Breast epithelium (tissue), 3 donors: Measurements from ENCODE around the gene PDGFA.

Experiments used
- POLR2A ChIP-seq: fragments of 450-650 bp; IDR thresholded peaks from one replicate; pipeline ENCODE4 v1.6.1; 2016; ENCODE audit warnings: antibody characterized with exemption, mild to moderate bottlenecking, moderate library complexity
- POLR2AphosphoS5 ChIP-seq, 3 donors: sonication (generic); formaldehyde crosslinking; IDR thresholded peaks; one replicate each; pipeline ENCODE4 v1.6.1; 2017; ENCODE audit warnings: antibody characterized with exemption in 3 of 3
- TF ChIP-seq, protein P1 (sequence below), 3 donors: fragments of 450-650 bp; IDR thresholded peaks; one replicate each; pipeline ENCODE4 v1.5.1; 2016 to 2017; ENCODE audit warnings: antibody characterized with exemption in 3 of 3, mild to moderate bottlenecking in 3 of 3, moderate library complexity in 3 of 3

DNA sequence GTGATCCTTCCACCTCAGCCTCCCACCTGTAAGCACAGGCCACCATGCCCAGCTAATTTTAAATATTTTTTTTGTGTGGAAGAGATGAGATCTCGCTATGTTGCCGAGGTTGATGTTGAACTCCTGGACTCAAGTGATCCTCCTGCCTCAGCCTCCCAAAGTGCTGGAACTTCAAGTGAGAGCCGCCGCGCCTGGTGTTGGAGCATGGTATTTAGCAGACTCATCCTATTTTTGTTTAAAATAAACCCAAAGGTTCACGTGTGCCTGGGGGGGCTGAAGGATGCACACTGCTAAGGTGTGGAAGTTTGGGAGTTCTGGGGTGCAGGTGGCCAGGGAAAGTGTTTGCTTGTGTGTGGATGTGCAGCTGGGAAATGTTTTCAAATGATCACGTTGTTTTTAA lies 18.1 kb downstream of the PDGFA start:
- TF ChIP-seq, protein P1, sequence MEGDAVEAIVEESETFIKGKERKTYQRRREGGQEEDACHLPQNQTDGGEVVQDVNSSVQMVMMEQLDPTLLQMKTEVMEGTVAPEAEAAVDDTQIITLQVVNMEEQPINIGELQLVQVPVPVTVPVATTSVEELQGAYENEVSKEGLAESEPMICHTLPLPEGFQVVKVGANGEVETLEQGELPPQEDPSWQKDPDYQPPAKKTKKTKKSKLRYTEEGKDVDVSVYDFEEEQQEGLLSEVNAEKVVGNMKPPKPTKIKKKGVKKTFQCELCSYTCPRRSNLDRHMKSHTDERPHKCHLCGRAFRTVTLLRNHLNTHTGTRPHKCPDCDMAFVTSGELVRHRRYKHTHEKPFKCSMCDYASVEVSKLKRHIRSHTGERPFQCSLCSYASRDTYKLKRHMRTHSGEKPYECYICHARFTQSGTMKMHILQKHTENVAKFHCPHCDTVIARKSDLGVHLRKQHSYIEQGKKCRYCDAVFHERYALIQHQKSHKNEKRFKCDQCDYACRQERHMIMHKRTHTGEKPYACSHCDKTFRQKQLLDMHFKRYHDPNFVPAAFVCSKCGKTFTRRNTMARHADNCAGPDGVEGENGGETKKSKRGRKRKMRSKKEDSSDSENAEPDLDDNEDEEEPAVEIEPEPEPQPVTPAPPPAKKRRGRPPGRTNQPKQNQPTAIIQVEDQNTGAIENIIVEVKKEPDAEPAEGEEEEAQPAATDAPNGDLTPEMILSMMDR (IDR thresholded peaks at IDR 0.05), result no peak
- TF ChIP-seq POLR2AphosphoS5 (IDR thresholded peaks at IDR 0.05) (no peak), POLR2A (no peak)
